Thoracic aorta (tissue), 2 donors: ENCODE results near the gene LRRC27. TPM values are rescaled to one million over a fixed set of nuclear protein-coding genes. Genes with fewer than 3 reads are reported as not detected.

Source experiments
- ATAC-seq: fragments of 150-250 bp; one replicate; pipeline ENCODE4 v1.8.0; 2017; ENCODE audit warnings: low read depth; ENCODE audit not compliant: insufficient number of reproducible peaks, low FRiP score
- DNase-seq: peaks from one replicate; pipeline ENCODE4 v3.0.0-alpha.2; 2020; ENCODE audit warnings: low spot score
- H3K27ac ChIP-seq, 2 donors: fragments of 200-600 bp; sonication (generic); 1 replicate in 1 of 2; 2 replicates in 1 of 2; pipeline ENCODE4 v1.5.1; 2016; ENCODE audit warnings: mild to moderate bottlenecking in 2 of 2, moderate library complexity in 2 of 2
- H3K27me3 ChIP-seq: fragments of 200-600 bp; sonication (generic); replicated peaks from 2 replicates; pipeline ENCODE4 v1.6.0; 2016; ENCODE audit warnings: mild to moderate bottlenecking; ENCODE audit not compliant: insufficient read depth
- H3K36me3 ChIP-seq: fragments of 200-600 bp; sonication (generic); one replicate; pipeline ENCODE4 v1.5.1; 2016
- H3K4me1 ChIP-seq, 2 donors: fragments of 200-600 bp; sonication (generic); 1 replicate in 1 of 2; 2 replicates in 1 of 2; pipeline versions ENCODE4 v1.5.1 to v1.6.0; 2016; ENCODE audit warnings: low read depth in 2 of 2, mild to moderate bottlenecking in 1 of 2; ENCODE audit not compliant: control insufficient read depth in 1 of 2
- H3K4me3 ChIP-seq: fragments of 200-600 bp; sonication (generic); 2 replicates; pipeline ENCODE4 v1.5.1; 2016; ENCODE audit warnings: mild to moderate bottlenecking
- H3K9me3 ChIP-seq: fragments of 200-600 bp; sonication (generic); 2 replicates; pipeline ENCODE4 v1.5.1; 2016
- CTCF ChIP-seq: fragments of 200-600 bp; sonication (generic); IDR thresholded peaks from one replicate; pipeline ENCODE4 v1.5.1; 2019; ENCODE audit warnings: antibody characterized with exemption
- total RNA-seq, 2 donors: library from RNA; depleted of rRNA; stranded (reverse); fragments of >200 nt; gene quantifications; one replicate each; pipeline versions ENCODE4 v1.1.0 to v1.2.3, GENCODE V29; 2016

The LRRC27 gene
- total RNA-seq, 2 donors from 2014 or later = 3.2 to 8.9 TPM

GRCh38 chr10:132290631-132291030 lies 41.4 kb upstream of the LRRC27 start:
- no peak for DNase-seq
- H3K4me1 ChIP-seq = no peaks in the 10 kb centered on the region
- ATAC-seq = no peak
- TF ChIP-seq CTCF = no peak
- peaks cover 7% of the 10 kb centered on the region for H3K9me3 ChIP-seq
- no peaks in the 10 kb centered on the region for H3K27me3 ChIP-seq
- no peaks in the 10 kb centered on the region for H3K36me3 ChIP-seq
- no peak overlapping the region for H3K4me3 ChIP-seq
- no peak overlapping the region for H3K27ac ChIP-seq

GRCh38 chr10:132291826-132292225 lies 40.2 kb upstream of the LRRC27 start:
- Histone ChIP-seq H3K27ac (no peak overlapping the region), H3K4me1 (no peaks in the 10 kb centered on the region), H3K27me3 (no peaks in the 10 kb centered on the region), H3K9me3 (peaks cover 7% of the 10 kb centered on the region), H3K36me3 (no peaks in the 10 kb centered on the region), H3K4me3 (no peak overlapping the region)
- no peak for ATAC-seq
- no peak for DNase-seq
- TF ChIP-seq CTCF = no peak

- no peaks in the 10 kb centered on the region for H3K4me1 ChIP-seq
- peaks cover 7% of the 10 kb centered on the region for H3K9me3 ChIP-seq
- no peaks in the 10 kb centered on the region for H3K36me3 ChIP-seq
- no peak overlapping the region for H3K27ac ChIP-seq
- ATAC-seq (no peak), DNase-seq (no peak)
- H3K4me3 ChIP-seq = no peak overlapping the region
- no peaks in the 10 kb centered on the region for H3K27me3 ChIP-seq
- no peak for TF ChIP-seq CTCF
Measured at GRCh38 chr10:132292287-132293200, 39.4 kb upstream of the LRRC27 start.

GRCh38 chr10:132293201-132293812 lies 38.7 kb upstream of the LRRC27 start:
- H3K36me3 ChIP-seq = no peaks in the 10 kb centered on the region
- H3K4me3 ChIP-seq = no peak overlapping the region
- ATAC-seq = no peak
- H3K9me3 ChIP-seq = peaks cover 7% of the 10 kb centered on the region
- no peak for DNase-seq
- no peak for TF ChIP-seq CTCF
- no peak overlapping the region for H3K27ac ChIP-seq
- no peaks in the 10 kb centered on the region for H3K4me1 ChIP-seq
- H3K27me3 ChIP-seq = no peaks in the 10 kb centered on the region

- Histone ChIP-seq H3K27ac (no peak overlapping the region), H3K36me3 (no peaks in the 10 kb centered on the region), H3K4me3 (no peak overlapping the region), H3K9me3 (peaks cover under 1% of the 10 kb centered on the region), H3K4me1 (no peaks in the 10 kb centered on the region), H3K27me3 (no peaks in the 10 kb centered on the region)
- DNase-seq (no peak), ATAC-seq (no peak)
- no peak for TF ChIP-seq CTCF
Measured at GRCh38 chr10:132293813-132294520, 38.0 kb upstream of the LRRC27 start.
